Cortex of kidney (tissue), 1 donor: ENCODE measurements around the gene NRXN3.

Experiments used
- DNase-seq: peaks from one replicate; lab custom pipeline; 2025; lab: John Stamatoyannopoulos, UW

Gene NRXN3

DNA sequence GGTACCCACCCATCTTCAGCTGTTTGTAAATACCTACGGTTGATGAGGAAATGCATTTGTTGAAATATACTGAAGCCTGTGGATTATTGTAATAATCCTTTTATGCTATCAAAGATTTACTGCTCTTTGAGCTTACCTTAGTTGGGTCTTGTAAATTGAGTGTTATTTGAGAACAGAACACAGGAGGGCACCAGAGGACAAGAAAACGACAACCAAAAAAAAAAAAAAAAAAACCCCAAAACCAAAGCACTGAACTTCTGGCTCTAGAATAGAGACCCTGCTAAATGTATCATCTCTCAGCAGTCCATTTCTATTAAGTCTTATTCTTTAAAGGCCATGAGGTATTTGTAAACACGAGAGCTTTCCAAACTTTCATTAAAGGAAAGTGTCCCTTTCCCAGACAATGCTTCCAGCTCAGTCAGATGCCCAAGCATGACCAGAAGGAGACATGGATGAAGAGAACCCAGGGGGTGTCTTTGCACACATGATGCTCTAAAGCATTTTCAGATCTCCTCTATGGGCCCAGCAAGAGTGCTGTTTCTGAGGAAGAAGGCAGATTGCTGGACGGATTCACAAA is 763.9 kb downstream of the NRXN3 start:
- DNase-seq = no peak

DNA sequence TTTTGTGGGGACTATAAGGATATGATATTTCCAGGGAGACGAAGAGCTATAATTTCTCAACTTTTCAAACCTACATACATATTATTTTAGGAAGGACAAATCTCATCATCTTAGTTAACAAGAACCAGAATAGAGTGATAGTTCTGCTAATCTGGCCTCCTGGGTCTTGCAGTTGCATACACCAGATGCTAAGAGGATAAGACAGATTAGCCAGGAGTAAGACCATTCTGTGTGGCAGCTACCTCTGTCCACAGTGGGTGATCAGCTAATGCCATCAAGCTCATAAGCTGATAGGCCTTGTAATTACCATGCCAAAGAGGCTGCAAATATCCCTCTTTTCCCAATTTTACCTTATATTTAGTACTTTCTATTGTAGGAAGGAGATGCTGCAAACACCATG is 776.8 kb downstream of the NRXN3 start:
- no peak for DNase-seq

DNA sequence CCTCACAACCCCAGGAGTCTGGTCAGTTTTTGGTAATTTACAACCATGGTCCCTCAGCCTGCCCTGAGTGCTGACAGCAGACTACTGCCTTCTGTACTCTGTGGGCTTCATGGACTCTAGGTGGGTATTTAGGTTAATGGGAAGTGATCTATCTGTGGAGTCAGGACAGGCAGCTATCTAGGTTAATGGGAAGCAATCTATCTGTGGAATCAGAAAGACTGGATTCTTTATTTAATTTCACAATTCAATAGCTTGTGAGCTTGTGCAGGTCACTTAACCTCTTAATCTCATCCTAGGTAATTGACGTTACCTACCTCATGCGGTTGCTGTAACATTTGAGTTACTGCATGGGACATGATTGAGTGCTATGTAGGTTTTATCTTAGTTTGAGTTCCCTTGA is 777.5 kb downstream of the NRXN3 start:
- DNase-seq = no peak

DNA sequence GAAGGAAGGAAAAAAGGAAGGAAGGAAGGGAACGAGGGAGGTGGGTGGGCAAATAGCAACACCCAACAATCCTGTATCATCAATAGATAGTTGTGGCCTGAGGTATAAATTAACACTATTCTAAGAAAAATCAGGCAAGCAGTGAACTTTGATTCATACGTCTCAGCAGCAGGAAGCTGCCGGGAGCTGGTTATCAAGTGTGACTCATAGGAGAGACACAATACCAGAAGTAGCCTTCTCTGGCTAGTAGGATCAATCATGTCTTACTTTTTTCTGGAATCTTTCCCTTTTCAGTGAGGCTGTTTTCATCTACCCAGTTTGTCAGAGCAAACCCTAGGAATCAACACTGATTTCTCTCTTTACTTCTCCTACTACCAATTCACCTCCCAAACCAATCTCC is 780.5 kb downstream of the NRXN3 start:
- DNase-seq = no peak

DNA sequence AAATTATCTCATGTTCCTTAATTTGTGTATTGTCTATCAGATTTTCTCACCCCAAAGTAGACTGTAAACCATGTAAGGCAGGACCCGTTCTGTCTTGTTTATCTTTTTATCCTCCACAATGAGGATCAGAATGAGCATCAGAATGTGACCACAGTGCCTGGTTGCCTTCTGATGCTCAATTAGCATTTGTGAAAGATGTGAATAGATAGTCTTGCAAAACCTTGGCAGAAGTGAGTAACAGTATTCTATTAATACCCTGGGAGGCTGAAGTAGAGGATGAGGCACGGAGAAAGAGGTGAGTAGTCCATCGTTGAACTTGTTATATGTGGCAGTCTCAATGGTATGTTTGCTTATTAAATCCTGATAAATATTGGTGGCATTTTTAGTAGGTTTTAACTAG is 781.4 kb downstream of the NRXN3 start:
- DNase-seq = no peak

DNA sequence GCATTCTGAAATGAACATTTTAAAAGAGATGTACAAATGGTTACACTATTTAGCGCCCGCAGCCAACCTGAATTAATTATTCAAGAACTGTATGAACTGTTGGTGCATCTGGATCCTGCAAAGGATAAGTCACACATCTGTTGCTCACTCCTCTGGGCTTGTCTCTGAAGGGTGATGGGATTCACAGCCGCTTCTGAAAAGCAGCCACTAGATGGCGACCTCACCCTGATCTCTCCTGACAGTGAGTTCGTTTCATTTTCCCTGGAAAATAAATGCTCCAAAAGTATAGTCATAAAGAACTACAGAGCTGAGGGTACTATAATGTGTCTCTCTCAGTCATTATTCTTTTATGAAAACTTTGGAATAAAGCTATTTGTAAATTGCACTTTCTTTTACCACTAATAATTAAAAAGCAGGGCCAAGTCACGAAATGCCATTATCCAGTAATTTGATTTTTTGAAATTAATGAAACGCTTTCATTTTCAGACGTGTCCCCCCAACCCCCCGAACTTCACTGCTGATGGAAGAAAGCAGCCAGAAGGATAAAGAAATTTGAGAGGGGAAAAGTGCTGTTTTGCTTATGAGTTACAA is 789.6 kb downstream of the NRXN3 start:
- no peak for DNase-seq

DNA sequence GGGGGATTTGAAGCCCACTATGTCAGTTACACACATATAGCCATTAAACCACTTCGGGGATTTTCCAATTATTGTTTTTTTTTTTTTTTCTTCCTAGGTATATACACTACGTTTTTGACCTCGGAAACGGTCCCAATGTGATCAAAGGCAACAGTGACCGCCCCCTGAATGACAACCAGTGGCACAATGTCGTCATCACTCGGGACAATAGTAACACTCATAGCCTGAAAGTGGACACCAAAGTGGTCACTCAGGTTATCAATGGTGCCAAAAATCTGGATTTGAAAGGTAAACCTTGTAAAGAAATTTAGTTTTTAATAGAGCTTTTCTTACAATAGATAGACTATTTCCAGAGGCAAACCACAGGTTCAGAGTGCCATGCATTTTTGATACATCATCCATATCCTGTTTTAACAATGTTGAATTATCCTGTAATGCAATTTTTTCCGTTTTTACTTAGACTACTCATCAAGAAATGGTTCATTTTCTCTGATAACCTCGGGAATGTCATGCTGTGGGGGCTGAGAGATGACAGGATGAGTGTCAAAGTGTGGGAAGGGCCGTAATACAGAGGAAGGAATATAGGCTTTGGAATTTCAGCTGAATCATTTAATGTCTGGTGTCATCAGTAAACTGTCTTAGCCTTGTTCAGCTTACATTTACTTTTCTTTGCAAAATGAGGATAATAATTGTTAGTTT is 797.1 kb downstream of the NRXN3 start:
- DNase-seq = no peak

DNA sequence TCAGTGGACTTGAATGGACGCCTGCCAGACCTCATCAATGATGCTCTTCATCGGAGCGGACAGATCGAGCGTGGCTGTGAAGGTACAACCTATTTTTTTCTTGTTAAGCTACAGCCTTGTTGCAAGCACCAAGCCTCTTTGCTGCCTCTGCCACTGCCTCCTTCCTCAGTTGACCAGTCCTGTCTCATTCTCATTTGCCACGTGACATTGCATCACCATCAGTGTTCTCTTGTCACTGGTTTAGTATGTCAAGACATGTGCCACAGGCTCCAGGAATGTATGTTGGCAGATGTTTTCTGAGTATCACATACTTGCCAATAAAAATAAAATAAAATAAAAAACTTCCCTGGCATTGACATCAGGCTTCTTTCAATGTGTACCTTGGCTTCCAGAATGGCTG is 798.1 kb downstream of the NRXN3 start:
- no peak for DNase-seq

DNA sequence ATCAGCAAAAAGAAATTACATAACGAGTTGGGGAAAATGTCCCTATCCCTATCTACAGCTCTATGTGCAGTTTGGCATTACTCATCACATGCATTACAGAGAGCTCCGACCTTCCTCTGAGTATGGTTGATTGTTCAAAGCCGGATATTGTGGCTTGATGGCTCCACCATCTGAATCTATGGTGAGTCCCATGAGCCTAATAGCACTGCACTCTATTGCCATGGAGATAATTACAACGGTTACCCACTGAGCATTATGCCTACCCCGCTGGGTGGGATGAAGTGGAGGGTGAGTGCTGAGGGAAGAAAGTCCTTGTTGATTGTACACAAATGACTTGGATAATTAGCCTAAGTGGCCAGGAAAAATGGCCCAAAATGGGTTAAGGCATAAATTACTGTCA is 800.5 kb downstream of the NRXN3 start:
- no peak for DNase-seq

DNA sequence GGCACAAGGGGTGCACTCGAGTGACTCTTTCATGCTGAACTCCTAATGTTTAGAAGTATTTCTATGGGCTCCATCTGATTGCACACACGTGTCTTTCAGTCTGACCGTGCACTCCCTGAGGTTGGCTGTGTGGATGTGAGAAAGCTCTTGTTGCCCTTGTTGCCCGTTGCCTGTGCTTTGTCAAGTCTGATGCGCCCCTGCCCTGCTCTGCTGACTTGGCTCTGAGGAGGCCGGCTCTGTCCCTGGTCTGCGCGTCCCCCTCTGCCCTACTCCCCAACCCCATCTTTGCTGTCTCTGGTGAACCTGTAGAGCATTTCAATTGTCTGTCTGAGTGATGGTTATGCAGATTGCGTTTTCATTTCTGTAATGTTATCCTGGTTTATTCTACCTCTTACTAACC is 802.3 kb downstream of the NRXN3 start:
- no peak for DNase-seq

DNA sequence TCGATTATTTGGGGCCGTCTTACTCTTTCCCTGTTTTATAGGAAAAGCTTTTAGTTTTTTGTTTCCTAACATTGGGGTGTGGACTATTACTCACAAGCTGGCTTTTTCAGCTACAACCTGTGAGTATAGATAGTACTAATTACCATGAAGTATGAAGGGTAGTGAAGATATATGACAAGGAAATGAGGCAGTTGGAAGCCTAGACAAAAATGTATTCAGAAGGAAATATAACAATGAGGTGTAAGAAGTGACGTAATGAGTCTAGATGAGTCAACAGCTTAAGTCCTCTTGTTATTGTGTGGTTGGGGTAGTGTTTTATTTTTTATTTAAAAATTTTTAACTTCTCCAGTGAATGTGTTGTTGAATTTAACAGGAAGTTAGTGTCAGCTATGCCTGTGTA is 804.5 kb downstream of the NRXN3 start:
- no peak for DNase-seq

DNA sequence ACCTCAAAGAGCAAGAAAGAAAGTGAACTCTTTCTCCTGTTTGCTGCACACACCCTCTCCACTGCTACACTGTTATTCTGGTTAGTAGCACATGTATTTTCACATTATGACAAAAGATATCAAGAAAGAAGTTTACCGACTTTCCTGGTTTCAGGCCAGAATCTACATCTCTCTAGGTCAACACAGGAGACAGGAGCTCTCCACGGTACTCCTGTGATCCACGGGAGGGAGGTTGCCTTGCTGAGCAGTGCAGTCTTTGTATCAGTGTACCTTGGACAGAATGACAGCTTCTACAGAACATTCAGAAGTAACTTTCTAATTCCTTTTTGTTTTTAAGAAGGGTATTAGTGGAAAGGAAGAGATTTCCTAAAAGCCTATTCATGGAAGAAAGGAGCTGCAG is 805.6 kb downstream of the NRXN3 start:
- no peak for DNase-seq

DNA sequence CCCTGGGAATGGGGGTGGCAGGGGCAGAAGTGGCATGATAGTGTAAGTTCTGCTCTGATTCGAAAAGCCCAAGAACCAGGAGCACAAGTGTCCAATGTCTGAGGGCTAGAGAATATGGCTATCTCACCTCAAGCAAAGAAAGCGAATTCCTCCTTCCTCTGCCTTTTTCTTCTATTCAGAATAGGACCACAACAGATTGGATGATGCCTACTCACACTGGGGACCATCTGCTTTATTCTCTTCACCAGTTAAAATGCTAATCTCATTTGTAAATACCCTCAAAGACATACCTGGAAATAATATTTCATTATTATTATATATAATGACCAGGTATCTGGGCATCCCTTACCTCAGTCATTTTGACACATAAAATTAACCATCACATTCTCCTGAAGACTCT is 808.7 kb downstream of the NRXN3 start:
- no peak for DNase-seq

DNA sequence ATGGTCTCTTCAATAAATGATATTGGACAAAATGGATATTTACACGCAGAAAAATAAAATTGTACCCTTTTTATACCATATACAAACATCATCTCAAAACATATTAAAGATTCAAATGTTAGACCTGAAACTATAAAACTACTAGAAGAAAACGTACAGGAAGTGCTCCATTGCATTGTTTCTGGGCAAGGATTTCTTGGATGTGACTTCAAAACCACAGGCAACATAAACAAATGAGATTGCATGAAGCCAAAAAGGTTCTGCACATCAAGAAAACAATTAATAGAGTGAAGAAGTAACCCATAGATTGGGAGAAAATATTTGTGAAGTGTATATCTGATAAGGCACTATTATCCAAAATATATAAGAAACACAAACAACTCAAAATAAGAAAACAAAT is 812.4 kb downstream of the NRXN3 start:
- DNase-seq = no peak

DNA sequence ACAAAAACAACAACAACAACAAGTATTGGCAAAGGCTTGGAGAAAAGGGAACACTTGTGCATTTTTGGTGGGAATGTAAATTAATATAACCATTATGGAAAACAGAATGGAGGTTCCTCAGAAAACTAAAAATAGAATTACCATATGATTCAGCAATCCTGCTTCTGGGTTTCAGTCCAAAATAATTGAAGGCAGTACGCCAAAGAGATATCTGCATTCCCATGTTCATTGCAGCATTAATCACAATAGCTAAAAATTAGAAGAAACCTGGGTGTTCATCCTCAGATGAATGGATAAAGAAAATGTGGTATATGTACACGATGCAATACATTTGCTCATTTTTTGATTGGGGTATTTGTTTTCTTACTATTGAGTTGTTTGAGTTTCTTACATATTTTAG is 813.0 kb downstream of the NRXN3 start:
- DNase-seq = no peak

DNA sequence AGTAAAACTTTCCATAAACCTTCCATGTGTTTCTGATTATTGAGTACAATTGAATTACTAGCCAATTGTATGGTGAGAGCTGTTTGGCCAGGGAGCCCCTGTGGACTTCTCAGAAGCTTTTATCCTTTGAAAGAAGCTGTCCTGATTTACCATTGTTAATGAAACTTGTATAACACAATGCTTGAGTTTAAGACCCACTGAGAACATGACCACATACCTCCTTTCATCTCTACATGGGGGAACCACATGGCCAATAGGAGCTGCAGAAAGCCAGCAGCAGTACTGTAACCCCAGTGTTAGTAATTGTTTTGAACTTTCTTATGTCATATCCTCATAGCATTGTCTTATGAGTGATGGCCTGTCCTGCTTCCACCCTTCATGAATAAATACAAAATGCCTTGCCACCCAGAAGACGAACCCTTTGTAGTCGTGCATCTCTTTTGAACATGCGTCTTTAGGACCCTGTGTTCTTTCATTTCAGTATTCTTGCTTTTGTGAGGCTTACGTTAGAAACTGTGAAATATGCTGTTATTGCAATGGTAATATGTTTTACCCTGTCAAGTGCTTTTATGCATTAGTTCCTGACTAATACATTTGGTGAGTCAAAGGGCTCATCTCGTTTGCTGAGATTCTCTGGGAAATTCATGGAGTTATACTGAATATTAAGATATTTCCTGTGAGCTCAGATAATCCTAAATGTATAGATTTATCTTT is 815.7 kb downstream of the NRXN3 start:
- no peak for DNase-seq

DNA sequence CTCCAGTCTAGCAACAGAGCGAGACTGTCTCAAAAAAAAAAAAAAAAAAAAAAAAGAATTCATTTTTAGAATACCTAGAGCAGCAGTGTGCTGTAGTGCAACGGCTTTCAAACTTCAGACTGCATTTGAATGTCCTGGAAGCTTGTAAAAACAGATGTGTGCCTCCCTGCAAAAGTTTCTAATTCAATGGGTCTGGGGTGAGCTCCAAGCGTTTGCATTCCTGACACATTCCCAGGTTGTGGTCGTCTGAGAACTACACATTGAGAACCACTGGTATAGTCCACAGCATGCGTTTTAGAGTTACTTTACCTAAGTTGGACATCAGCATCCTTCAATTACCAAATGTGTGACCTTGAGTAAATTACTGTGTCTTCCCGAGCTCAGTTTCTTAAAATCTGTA is 816.8 kb downstream of the NRXN3 start:
- no peak for DNase-seq

DNA sequence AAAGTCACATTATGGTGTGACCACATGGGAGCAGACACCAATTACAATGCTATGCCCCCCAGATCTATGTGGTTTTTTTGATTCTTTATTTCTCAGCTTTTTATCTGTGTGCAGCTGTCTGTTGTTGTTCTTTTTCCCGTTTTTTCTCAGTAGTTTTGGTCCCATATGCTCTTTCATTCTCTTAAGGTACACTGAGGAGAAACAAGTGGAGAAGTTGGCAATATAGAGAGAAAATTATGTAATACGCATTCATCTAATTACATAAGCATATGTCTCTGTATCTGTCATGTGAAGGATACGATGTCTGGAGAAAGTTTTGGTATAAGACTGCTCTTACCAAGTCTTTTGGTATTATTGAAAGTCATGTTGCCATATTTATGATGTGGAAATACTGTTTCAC is 819.0 kb downstream of the NRXN3 start:
- DNase-seq = no peak

DNA sequence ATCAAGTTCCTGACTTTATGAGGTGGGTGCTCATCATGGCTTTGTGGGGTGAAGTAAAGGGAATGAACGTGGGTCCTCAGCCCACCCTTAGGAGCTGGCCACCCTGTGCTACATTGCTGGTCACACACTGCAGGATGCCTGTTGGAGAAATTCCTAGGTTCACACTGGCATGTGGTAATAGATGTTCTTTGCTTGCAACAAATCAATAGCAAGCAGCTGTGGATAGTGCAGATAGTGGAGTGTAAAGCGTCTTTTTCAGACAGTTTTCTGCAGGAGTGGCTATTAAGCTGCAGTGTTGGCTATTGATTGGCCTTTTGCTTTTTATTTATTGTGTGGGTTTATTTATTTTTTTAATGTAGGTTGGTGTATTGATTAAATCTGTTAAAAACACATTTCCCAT is 822.7 kb downstream of the NRXN3 start:
- no peak for DNase-seq

DNA sequence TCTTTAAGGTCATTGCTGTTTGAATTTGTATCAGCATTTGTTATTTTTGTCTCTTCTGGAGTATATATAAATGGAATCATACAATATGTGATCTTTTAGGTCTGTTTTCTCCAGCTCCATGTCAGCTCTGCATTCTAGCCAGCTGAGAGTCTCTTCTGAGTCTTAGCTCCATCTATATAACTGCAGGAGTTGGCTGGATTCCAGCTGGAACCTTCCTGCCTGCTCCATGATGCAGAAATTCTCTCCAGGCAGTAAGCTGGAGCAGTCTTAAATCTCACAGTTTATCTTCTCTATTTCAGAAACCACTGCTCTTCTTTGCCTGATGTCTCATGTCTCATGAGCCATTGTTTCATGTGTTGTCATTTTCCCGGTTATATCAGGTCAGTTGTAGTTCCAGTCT is 827.6 kb downstream of the NRXN3 start:
- DNase-seq = no peak

DNA sequence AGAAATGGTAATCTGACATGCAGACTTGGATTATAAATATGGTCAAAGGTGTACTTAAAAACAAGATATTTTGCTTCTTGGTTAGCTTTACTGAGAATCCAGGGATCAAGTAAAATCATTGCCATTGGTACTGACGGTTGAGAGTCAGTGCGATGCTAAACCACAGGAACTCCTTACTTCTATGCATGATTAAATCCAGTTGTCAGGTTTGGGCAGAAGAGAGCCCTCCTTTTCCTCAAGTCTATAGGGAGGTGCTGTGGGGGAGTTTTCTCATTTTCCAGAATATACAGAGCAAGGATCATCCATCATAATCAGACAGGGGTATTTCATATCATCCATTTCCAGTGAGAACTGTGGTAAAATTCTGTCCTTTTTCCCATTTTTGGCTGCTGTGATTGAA is 839.1 kb downstream of the NRXN3 start:
- DNase-seq = no peak

DNA sequence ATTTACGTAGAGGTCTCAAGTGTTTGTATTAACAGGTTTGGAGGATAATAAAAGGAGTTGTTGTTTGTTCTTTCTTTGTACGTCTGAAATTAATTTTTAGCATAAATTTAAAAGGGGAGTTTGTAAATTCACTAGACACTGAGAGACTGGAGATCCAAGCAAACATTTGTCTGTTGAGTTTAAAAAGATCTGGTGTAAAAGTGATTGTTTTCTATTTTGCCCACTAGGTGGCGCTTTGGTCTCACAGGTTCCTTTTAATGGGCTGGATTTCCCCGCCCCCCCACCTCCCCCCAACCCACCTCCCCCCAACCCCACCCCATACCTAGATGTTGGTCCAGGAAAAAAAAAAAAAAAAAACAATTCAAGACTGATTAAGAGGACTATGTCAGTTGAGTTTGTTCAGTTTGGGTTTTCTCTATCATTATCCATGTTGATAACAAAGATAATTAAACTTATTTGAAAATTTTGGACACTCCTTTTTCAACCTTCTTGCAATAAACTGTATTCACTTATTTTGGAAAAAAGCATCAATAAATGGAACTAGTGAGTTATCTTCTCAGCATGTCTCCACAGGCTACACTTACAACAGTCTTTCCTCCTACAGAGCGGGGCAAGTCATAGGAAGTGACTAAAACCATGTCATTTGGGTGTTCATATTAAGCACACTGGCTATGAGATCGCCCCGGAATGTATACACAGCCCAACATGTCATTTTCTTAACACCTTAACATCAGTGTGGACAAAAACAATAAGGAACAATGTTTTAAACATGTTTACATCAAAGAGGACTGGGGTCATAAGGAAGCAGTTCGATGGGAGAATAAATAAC is 841.1 kb downstream of the NRXN3 start:
- DNase-seq = no peak

DNA sequence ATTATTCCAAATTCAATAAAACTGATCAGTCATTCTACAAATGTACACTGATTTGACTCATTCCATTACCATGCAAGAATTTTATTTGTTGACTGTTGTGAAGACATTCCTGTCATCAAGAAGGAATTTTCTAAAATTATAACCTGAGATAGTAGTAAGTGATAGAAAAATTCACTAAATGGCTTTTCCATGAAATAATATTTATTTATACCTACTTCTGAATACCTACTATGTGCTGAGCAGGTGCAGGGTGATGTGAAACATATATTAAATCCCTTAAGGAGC is 841.7 kb downstream of the NRXN3 start:
- no peak for DNase-seq
